HG03045 (cell line): ENCODE results near the gene CHD2.

Experiments used
- ATAC-seq: cut with Tn5 transposase; IDR thresholded peaks from one replicate; pipeline ENCODE4 v1.9.1; 2021; ENCODE audit warnings: mild to moderate bottlenecking, moderate library complexity; ENCODE audit not compliant: unreplicated experiment

CHD2 gene

GRCh38 chr15:92928225-92928750 is 28.2 kb downstream of the CHD2 start:
- no peak for ATAC-seq

GRCh38 chr15:92929002-92929401 is 28.9 kb downstream of the CHD2 start:
- ATAC-seq, result no peak

- ATAC-seq, result no peak
These were observed 30.0 kb downstream of the CHD2 start for GRCh38 chr15:92930054-92930621.

GRCh38 chr15:92930776-92931175 is 30.7 kb downstream of the CHD2 start:
- ATAC-seq, result no peak

GRCh38 chr15:92932946-92933649 is 33.0 kb downstream of the CHD2 start:
- ATAC-seq, result no peak

- no peak for ATAC-seq
These were observed 33.7 kb downstream of the CHD2 start for GRCh38 chr15:92933831-92934230.

GRCh38 chr15:92934716-92935115 is 34.6 kb downstream of the CHD2 start:
- no peak for ATAC-seq

- no peak for ATAC-seq
These were observed 36.0 kb downstream of the CHD2 start for GRCh38 chr15:92936138-92936537.

GRCh38 chr15:92936693-92937092 is 36.6 kb downstream of the CHD2 start:
- no peak for ATAC-seq

GRCh38 chr15:92937901-92938300 is 37.8 kb downstream of the CHD2 start:
- no peak for ATAC-seq

- no peak for ATAC-seq
These were observed 38.3 kb downstream of the CHD2 start for GRCh38 chr15:92938387-92938786.

GRCh38 chr15:92941668-92942067 is 41.5 kb downstream of the CHD2 start:
- ATAC-seq, result no peak

GRCh38 chr15:92942706-92943105 is 42.6 kb downstream of the CHD2 start:
- ATAC-seq, result no peak

- no peak for ATAC-seq
These were observed 43.5 kb downstream of the CHD2 start for GRCh38 chr15:92943581-92943980.

- ATAC-seq, result no peak
These were observed 44.9 kb downstream of the CHD2 start for GRCh38 chr15:92944946-92945521.

GRCh38 chr15:92947071-92947730 is 47.1 kb downstream of the CHD2 start:
- no peak for ATAC-seq

- ATAC-seq, result no peak
These were observed 49.6 kb downstream of the CHD2 start for GRCh38 chr15:92949604-92950249.

GRCh38 chr15:92951800-92952457 is 51.8 kb downstream of the CHD2 start:
- no peak for ATAC-seq

GRCh38 chr15:92952458-92952850 is 52.3 kb downstream of the CHD2 start:
- no peak for ATAC-seq

GRCh38 chr15:92953566-92953965 is 53.4 kb downstream of the CHD2 start:
- ATAC-seq, result no peak

- ATAC-seq, result no peak
These were observed 53.9 kb downstream of the CHD2 start for GRCh38 chr15:92954002-92954401.
